Measurements from ENCODE around the gene HRH3. TPM values are rescaled to one million over a fixed set of nuclear protein-coding genes. Genes with fewer than 3 reads are reported as not detected.

HRH3 gene
- total RNA-seq, 1 donor from 2014 or later: not detected

GRCh38 chr20:62174870-62175624 is 45.0 kb downstream of the HRH3 start:
- no peak for DNase-seq
- intact Hi-C loops (cut with micrococcal nuclease): no loop called here
- no peaks in the 10 kb centered on the region for H3K9me3 ChIP-seq (replicated peaks)
- peaks cover 48% of the 10 kb centered on the region for H3K36me3 ChIP-seq
- no peaks in the 10 kb centered on the region for H3K27me3 ChIP-seq (ENCODE audit: low read depth)
- no peak overlapping the region for H3K4me3 ChIP-seq
- H3K4me1 ChIP-seq: no peaks in the 10 kb centered on the region
- TF ChIP-seq, protein P1, sequence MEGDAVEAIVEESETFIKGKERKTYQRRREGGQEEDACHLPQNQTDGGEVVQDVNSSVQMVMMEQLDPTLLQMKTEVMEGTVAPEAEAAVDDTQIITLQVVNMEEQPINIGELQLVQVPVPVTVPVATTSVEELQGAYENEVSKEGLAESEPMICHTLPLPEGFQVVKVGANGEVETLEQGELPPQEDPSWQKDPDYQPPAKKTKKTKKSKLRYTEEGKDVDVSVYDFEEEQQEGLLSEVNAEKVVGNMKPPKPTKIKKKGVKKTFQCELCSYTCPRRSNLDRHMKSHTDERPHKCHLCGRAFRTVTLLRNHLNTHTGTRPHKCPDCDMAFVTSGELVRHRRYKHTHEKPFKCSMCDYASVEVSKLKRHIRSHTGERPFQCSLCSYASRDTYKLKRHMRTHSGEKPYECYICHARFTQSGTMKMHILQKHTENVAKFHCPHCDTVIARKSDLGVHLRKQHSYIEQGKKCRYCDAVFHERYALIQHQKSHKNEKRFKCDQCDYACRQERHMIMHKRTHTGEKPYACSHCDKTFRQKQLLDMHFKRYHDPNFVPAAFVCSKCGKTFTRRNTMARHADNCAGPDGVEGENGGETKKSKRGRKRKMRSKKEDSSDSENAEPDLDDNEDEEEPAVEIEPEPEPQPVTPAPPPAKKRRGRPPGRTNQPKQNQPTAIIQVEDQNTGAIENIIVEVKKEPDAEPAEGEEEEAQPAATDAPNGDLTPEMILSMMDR (IDR thresholded peaks at IDR 0.05; ENCODE audit: borderline replicate concordance): no peak
- H3K27ac ChIP-seq (replicated peaks): no peak overlapping the region

- H3K27me3 ChIP-seq (ENCODE audit: low read depth): no peaks in the 10 kb centered on the region
- no peaks in the 10 kb centered on the region for H3K9me3 ChIP-seq (replicated peaks)
- H3K27ac ChIP-seq (replicated peaks): no peak overlapping the region
- peaks cover 40% of the 10 kb centered on the region for H3K36me3 ChIP-seq
- no peak overlapping the region for H3K4me3 ChIP-seq
- TF ChIP-seq, protein P1 (IDR thresholded peaks at IDR 0.05; ENCODE audit: borderline replicate concordance): no peak
- no peaks in the 10 kb centered on the region for H3K4me1 ChIP-seq
- no peak for DNase-seq
- intact Hi-C loops (cut with micrococcal nuclease): no loop called here
These were observed 45.9 kb downstream of the HRH3 start for GRCh38 chr20:62174021-62174804.

GRCh38 chr20:62172666-62173065 is 47.4 kb downstream of the HRH3 start:
- no peak for DNase-seq
- H3K36me3 ChIP-seq: peaks cover 47% of the 10 kb centered on the region
- intact Hi-C loops (cut with micrococcal nuclease): no loop called here

GRCh38 chr20:62171245-62171644 is 48.8 kb downstream of the HRH3 start:
- intact Hi-C loops (cut with micrococcal nuclease): no loop called here
- DNase-seq: no peak
- H3K27me3 ChIP-seq (ENCODE audit: low read depth): no peaks in the 10 kb centered on the region
- no peaks in the 10 kb centered on the region for H3K9me3 ChIP-seq (replicated peaks)
- no peaks in the 10 kb centered on the region for H3K4me1 ChIP-seq
- TF ChIP-seq, protein P1 (IDR thresholded peaks at IDR 0.05; ENCODE audit: borderline replicate concordance): no peak
- peak overlapping the region; percentile 52 for H3K27ac ChIP-seq (replicated peaks)
- H3K4me3 ChIP-seq: no peak overlapping the region
- peaks cover 60% of the 10 kb centered on the region for H3K36me3 ChIP-seq

More at GRCh38 chr20:62172666-62173065, 47.4 kb downstream of the HRH3 start:
- no peak overlapping the region for H3K27ac ChIP-seq (replicated peaks)
- no peaks in the 10 kb centered on the region for H3K4me1 ChIP-seq
- TF ChIP-seq, protein P1 (IDR thresholded peaks at IDR 0.05; ENCODE audit: borderline replicate concordance): no peak
- no peaks in the 10 kb centered on the region for H3K9me3 ChIP-seq (replicated peaks)
- no peak overlapping the region for H3K4me3 ChIP-seq
- no peaks in the 10 kb centered on the region for H3K27me3 ChIP-seq (ENCODE audit: low read depth)

DNA sequence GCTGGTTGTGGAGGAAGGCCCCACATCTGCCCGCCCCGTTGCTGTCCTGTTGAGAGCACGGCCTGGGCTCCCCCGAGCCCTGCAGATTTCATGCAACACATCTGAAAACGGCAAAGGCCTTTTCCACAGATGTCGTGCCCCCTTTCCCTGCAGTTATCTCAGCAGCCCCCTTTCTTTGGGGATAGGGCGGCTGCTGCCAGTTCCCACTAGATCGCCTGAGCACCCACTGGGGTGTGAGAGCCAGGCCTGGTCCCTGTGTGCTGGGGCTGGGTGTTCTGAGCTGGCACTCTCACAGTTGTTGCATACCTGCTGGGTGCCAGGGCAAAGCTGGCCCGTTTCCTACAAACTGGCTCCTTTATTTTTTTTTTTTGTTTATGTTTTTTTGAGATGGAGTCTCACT is 49.5 kb downstream of the HRH3 start:
- H3K9me3 ChIP-seq (replicated peaks): no peaks in the 10 kb centered on the region
- H3K36me3 ChIP-seq: peaks cover 62% of the 10 kb centered on the region
- no peak overlapping the region for H3K27ac ChIP-seq (replicated peaks)
- intact Hi-C loops (cut with micrococcal nuclease): no loop called here
- no peak for DNase-seq
- no peaks in the 10 kb centered on the region for H3K4me1 ChIP-seq
- TF ChIP-seq, protein P1 (IDR thresholded peaks at IDR 0.05; ENCODE audit: borderline replicate concordance): no peak
- H3K4me3 ChIP-seq: no peak overlapping the region
- no peaks in the 10 kb centered on the region for H3K27me3 ChIP-seq (ENCODE audit: low read depth)

All from left ventricle myocardium inferior (tissue), 1 donor.